ENCODE measurements around the gene SSH3.

DNA sequence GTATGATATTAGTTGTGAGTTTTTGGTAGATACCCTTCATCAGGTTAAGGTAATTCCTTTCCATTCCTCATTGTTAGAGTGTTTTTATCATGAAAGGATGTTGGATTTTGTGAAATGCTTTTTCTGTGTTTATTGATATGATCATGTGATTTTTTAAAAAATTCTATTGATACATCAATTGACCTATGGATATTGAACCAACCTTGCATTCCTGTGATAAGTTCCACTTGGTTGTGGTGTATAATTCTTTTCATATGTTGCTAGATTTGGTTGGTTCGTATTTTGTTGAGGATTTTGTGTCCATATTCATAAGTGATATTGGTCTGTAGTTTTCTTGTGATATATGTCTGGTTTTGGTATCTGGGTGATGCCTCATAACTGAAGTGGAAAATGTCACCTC, 7.5 kb upstream of the SSH3 start:
- TF ChIP-seq TAF1 (IDR thresholded peaks at IDR 0.05; ENCODE audit: low read depth) (no peak), MXI1 (conservative IDR thresholded peaks at IDR 0.05; ENCODE audit: poor library complexity, severe bottlenecking) (no peak), SMC3 (conservative IDR thresholded peaks at IDR 0.05; ENCODE audit: poor library complexity) (no peak), EP300 (conservative IDR thresholded peaks at IDR 0.05; ENCODE audit: poor library complexity, severe bottlenecking) (no peak)
- TF ChIP-seq, protein P1, sequence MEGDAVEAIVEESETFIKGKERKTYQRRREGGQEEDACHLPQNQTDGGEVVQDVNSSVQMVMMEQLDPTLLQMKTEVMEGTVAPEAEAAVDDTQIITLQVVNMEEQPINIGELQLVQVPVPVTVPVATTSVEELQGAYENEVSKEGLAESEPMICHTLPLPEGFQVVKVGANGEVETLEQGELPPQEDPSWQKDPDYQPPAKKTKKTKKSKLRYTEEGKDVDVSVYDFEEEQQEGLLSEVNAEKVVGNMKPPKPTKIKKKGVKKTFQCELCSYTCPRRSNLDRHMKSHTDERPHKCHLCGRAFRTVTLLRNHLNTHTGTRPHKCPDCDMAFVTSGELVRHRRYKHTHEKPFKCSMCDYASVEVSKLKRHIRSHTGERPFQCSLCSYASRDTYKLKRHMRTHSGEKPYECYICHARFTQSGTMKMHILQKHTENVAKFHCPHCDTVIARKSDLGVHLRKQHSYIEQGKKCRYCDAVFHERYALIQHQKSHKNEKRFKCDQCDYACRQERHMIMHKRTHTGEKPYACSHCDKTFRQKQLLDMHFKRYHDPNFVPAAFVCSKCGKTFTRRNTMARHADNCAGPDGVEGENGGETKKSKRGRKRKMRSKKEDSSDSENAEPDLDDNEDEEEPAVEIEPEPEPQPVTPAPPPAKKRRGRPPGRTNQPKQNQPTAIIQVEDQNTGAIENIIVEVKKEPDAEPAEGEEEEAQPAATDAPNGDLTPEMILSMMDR (IDR thresholded peaks at IDR 0.05; ENCODE audit: poor library complexity, severe bottlenecking) = no peak
- TF ChIP-seq, protein P2, sequence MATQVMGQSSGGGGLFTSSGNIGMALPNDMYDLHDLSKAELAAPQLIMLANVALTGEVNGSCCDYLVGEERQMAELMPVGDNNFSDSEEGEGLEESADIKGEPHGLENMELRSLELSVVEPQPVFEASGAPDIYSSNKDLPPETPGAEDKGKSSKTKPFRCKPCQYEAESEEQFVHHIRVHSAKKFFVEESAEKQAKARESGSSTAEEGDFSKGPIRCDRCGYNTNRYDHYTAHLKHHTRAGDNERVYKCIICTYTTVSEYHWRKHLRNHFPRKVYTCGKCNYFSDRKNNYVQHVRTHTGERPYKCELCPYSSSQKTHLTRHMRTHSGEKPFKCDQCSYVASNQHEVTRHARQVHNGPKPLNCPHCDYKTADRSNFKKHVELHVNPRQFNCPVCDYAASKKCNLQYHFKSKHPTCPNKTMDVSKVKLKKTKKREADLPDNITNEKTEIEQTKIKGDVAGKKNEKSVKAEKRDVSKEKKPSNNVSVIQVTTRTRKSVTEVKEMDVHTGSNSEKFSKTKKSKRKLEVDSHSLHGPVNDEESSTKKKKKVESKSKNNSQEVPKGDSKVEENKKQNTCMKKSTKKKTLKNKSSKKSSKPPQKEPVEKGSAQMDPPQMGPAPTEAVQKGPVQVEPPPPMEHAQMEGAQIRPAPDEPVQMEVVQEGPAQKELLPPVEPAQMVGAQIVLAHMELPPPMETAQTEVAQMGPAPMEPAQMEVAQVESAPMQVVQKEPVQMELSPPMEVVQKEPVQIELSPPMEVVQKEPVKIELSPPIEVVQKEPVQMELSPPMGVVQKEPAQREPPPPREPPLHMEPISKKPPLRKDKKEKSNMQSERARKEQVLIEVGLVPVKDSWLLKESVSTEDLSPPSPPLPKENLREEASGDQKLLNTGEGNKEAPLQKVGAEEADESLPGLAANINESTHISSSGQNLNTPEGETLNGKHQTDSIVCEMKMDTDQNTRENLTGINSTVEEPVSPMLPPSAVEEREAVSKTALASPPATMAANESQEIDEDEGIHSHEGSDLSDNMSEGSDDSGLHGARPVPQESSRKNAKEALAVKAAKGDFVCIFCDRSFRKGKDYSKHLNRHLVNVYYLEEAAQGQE (IDR thresholded peaks at IDR 0.05; ENCODE audit: borderline replicate concordance) = no peak

Measured in neural cell (in vitro differentiated cells).